GM19025 (cell line): Measurements from ENCODE around the gene CHPT1.

ENCODE experiments used
- ATAC-seq: cut with Tn5 transposase; IDR thresholded peaks from one replicate; pipeline ENCODE4 v1.9.1; 2021; ENCODE audit warnings: mild to moderate bottlenecking, low read depth, moderate library complexity; ENCODE audit not compliant: unreplicated experiment

CHPT1 gene

GRCh38 chr12:101759396-101760047 lies 62.1 kb downstream of the CHPT1 start:
- ATAC-seq: no peak

DNA sequence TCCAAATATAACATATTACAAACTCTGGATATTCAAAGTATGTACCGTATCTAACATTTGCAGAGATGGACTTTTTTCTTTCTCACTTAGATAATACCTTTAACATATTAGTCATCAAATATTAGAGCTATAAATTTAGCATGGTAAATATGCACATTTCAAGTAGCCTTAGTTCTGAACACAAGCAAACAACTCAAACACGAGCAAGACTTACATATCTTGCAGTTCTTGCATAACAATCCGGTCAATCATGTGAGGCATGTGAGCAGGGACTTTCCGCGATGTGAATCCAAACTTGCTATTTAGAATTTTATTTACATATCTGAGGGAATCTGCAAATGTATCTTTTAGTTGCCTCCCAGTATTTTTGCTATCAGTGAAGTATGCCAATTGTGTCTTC lies 63.9 kb downstream of the CHPT1 start:
- no peak for ATAC-seq

- no peak for ATAC-seq
These were observed 64.3 kb downstream of the CHPT1 start for GRCh38 chr12:101761781-101762180.

GRCh38 chr12:101763246-101763931 lies 65.9 kb downstream of the CHPT1 start:
- ATAC-seq: no peak

GRCh38 chr12:101764051-101764792 lies 66.8 kb downstream of the CHPT1 start:
- no peak for ATAC-seq

GRCh38 chr12:101767537-101767936 lies 70.1 kb downstream of the CHPT1 start:
- no peak for ATAC-seq

DNA sequence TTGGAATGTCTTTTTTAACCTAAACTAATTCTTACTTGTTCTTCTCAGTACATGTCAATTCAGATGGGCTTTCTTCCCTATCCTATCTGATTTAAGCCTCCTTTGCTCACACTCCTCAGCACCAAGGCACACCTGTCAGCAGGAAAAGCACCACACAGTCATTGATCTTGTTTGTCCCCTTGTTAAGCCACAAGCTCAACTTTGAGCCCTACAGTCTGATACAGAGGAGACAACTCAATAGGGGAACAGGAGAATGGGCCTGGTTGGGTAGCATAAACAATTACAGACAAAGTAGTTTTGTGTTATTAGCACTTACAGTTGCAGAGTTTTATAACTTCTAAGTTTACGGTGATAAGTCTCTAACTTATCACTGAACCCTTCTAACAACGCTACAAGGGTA lies 71.3 kb downstream of the CHPT1 start:
- no peak for ATAC-seq

- ATAC-seq: no peak
These were observed 72.4 kb downstream of the CHPT1 start for GRCh38 chr12:101769865-101770264.

DNA sequence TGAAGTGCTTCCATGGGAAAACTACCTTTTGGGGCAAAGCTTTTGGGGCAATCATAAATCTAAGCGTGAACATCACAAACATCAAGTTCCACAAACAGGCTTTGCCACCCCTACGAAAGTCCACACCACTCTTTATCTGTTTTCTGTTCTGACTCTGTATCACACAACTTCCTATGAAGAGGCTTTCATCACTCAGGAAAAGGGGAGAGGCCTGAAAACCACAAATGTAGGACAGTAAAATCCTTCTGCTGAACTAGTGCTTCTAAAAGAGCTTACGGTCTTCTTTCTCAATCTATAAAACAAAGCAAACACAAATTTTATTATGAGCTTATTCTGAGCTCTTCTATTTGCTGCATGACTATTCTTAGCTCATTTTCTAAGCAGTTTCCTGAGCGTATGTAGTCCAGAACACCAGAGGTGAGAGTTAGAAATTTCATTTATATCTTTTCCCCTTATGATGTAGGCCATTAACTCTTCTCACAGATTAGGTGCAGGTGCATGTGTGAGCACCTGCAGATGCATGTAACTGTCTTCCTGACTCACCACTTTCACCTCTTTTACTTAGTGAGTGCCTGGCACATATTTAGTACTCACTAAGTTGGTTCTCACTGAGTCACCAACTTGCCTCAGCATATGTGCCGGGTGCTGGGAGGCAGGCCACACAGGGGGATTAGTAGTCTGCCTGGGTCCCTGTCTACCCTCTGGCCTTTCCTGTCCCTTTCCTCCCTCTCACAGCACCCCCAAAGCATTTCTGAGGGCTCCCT lies 74.8 kb downstream of the CHPT1 start:
- no peak for ATAC-seq

DNA sequence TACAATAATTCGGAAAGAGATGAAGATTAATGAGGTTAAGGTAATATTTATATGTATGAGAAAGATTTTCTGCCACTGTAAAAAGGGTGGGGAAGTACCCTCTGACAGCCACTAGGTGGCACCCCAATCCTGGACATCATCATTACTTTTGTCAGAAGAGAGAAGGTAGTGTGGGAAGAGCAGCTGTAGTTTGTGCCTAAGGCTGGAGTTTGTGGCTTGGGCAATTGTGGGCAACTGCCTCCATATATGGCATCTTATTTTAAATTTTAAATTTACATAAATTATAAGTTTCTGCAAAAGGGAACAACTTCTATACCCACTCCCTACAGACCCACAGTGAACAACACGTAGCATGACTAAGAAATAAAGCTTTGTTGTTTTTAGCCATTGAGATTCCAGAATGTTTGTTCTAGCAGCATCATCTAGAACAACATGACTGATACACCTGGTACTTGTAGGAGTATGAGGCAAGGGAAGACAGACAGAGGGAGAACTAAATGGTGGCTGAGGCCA lies 76.3 kb downstream of the CHPT1 start:
- peak; percentile 63 for ATAC-seq

GRCh38 chr12:101775816-101776215 lies 78.4 kb downstream of the CHPT1 start:
- ATAC-seq: no peak

- ATAC-seq: no peak
These were observed 80.0 kb downstream of the CHPT1 start for GRCh38 chr12:101777485-101777884.

- no peak for ATAC-seq
These were observed 80.5 kb downstream of the CHPT1 start for GRCh38 chr12:101777978-101778377.
